Measurements from ENCODE around the gene NHLRC2. TPM values are rescaled to one million over a fixed set of nuclear protein-coding genes. Genes with fewer than 3 reads are reported as not detected.
A peak's percentile ranks its signal among the peaks of the same experiment; 100 is the strongest.

The NHLRC2 gene
- total RNA-seq, 1 donor from 2014 or later, result 47.6 TPM

DNA sequence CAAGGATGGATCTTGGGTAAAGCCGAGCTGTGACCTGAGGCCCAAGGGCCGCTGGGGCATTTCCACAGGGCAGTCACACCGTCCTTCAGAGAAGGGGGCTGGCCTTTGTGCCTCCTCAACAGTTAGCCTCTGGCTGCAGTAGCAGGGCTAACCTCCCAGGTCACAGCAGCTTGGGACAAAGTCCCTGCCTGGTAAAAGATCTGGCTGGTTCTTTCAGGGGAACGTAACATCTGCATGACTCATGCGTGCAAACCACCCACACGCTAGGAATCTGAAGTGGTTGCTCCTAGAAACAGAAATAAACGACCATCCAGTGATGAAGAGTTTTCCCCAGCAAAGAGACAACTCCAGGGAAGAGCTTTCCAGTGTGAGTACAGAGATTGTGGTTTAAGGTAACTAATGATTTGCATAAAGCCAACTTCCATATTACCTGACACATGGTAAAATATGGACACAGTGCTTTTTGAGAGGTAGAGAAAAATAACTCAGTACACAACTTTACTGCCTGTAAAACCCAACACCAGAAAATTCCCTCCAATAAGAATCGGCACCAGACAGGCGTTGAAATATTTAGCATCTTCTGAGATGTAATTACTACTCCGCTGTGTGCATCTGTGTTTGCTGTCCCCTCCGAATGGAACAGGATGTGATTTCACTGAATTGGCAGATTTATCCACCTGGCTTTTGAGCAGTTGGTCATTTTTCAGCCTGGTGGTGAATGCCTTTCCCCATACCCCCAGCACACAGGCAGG, 104.3 kb downstream of the NHLRC2 start:
- Mint-ChIP-seq H3K4me1 (peaks cover 25% of the 10 kb centered on the region), H3K27ac (peak overlapping the region; percentile 59), H3K9me3 (no peaks in the 10 kb centered on the region), H3K4me3 (no peak overlapping the region), H3K27me3 (ENCODE audit: insufficient read depth, low read depth) (peaks cover 2% of the 10 kb centered on the region), H3K36me3 (no peaks in the 10 kb centered on the region)
- no peak overlapping the region for H2AFZ ChIP-seq (replicated peaks)
- H3K79me2 ChIP-seq (ENCODE audit: low read depth), result no peaks in the 10 kb centered on the region
- DNase-seq (ENCODE audit: low spot score), result no peak
- peaks cover 8% of the 10 kb centered on the region for H3K4me1 ChIP-seq
- no peak overlapping the region for H3K27ac ChIP-seq
- no peaks in the 10 kb centered on the region for H3F3A ChIP-seq (ENCODE audit: low read depth)
- no peaks in the 10 kb centered on the region for H3K9me3 ChIP-seq (ENCODE audit: low read depth)
- no peaks in the 10 kb centered on the region for H3K36me3 ChIP-seq
- no peak overlapping the region for H3K9ac ChIP-seq
- H3K27me3 ChIP-seq, result no peaks in the 10 kb centered on the region
- H3K4me3 ChIP-seq, result no peak overlapping the region
- H3K4me2 ChIP-seq, result no peak overlapping the region
- TF ChIP-seq EZH2 (IDR thresholded peaks at IDR 0.05) (no peak), EZH2phosphoT487 (IDR thresholded peaks at IDR 0.05) (no peak)
- TF ChIP-seq, protein P1, sequence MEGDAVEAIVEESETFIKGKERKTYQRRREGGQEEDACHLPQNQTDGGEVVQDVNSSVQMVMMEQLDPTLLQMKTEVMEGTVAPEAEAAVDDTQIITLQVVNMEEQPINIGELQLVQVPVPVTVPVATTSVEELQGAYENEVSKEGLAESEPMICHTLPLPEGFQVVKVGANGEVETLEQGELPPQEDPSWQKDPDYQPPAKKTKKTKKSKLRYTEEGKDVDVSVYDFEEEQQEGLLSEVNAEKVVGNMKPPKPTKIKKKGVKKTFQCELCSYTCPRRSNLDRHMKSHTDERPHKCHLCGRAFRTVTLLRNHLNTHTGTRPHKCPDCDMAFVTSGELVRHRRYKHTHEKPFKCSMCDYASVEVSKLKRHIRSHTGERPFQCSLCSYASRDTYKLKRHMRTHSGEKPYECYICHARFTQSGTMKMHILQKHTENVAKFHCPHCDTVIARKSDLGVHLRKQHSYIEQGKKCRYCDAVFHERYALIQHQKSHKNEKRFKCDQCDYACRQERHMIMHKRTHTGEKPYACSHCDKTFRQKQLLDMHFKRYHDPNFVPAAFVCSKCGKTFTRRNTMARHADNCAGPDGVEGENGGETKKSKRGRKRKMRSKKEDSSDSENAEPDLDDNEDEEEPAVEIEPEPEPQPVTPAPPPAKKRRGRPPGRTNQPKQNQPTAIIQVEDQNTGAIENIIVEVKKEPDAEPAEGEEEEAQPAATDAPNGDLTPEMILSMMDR (IDR thresholded peaks at IDR 0.05), result no peak
- H4K20me1 ChIP-seq (ENCODE audit: low read depth), result no peaks in the 10 kb centered on the region

DNA sequence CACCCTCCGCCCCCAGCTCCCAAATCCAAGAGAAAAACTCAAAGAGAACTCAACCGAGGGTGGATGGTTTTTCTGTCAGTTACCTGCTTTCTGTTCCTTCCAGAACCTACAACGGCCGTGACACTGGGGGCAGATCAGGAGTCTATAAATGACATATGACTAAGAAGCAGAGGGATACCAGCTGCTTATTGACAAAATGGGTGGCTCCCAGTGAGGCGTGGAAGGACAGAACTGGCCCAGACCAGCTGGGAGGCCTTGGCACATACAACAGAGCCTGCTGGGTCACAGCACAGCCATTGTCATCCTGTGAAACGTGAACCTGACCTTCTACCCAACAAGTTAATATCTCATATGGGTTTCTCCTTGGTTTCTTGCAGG, 104.9 kb downstream of the NHLRC2 start:
- H3F3A ChIP-seq (ENCODE audit: low read depth), result no peaks in the 10 kb centered on the region
- H3K4me3 ChIP-seq, result no peak overlapping the region
- no peak for DNase-seq (ENCODE audit: low spot score)
- no peak overlapping the region for H3K4me2 ChIP-seq
- H3K27ac ChIP-seq, result no peak overlapping the region
- H4K20me1 ChIP-seq (ENCODE audit: low read depth), result no peaks in the 10 kb centered on the region
- peaks cover 8% of the 10 kb centered on the region for H3K4me1 ChIP-seq
- Mint-ChIP-seq H3K4me1 (peaks cover 25% of the 10 kb centered on the region), H3K4me3 (no peak overlapping the region), H3K27ac (no peak overlapping the region), H3K9me3 (no peaks in the 10 kb centered on the region), H3K36me3 (no peaks in the 10 kb centered on the region), H3K27me3 (ENCODE audit: insufficient read depth, low read depth) (peaks cover 2% of the 10 kb centered on the region)
- H3K36me3 ChIP-seq, result no peaks in the 10 kb centered on the region
- H3K9ac ChIP-seq, result no peak overlapping the region
- H2AFZ ChIP-seq (replicated peaks), result no peak overlapping the region
- H3K9me3 ChIP-seq (ENCODE audit: low read depth), result no peaks in the 10 kb centered on the region
- no peaks in the 10 kb centered on the region for H3K79me2 ChIP-seq (ENCODE audit: low read depth)
- H3K27me3 ChIP-seq, result no peaks in the 10 kb centered on the region
- TF ChIP-seq EZH2 (IDR thresholded peaks at IDR 0.05) (no peak), EZH2phosphoT487 (IDR thresholded peaks at IDR 0.05) (no peak)
- TF ChIP-seq, protein P1 (IDR thresholded peaks at IDR 0.05), result no peak

DNA sequence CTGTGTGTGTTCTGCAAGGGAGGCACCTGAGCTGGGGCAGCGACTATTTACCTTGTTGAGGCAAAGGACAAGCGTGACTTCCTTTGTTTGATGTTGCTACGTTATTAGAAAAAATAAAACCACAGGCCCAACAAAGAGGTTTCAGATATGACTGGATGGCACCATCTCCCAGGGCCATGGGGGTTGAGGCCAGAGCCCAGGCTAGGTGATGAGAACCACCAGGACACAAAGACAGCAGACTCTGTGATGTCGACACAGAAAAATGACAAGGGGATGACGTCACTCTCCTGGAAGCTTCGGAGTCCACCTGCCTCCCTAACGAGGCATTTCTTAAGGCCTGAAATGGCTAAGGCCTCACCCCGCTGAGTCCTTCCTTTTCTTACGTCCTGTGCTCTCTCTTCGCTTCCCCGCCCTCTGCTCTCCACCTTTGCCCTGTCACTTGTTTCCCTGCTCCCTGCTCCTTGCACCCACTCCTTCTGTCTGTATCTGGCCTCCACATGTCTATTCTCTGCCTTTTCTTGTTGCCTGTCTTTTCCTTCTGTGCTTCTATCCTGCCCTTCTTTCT, 106.2 kb downstream of the NHLRC2 start:
- H3K4me2 ChIP-seq, result no peak overlapping the region
- peak overlapping the region; percentile 52 for H3K27ac Mint-ChIP-seq
- no peaks in the 10 kb centered on the region for H3F3A ChIP-seq (ENCODE audit: low read depth)
- H3K79me2 ChIP-seq (ENCODE audit: low read depth), result no peaks in the 10 kb centered on the region
- H2AFZ ChIP-seq (replicated peaks), result peak overlapping the region; percentile 8
- H4K20me1 ChIP-seq (ENCODE audit: low read depth), result no peaks in the 10 kb centered on the region
- no peak overlapping the region for H3K9ac ChIP-seq
- no peak overlapping the region for H3K4me3 ChIP-seq
- H3K36me3 Mint-ChIP-seq, result no peaks in the 10 kb centered on the region
- H3K27ac ChIP-seq, result no peak overlapping the region
- no peaks in the 10 kb centered on the region for H3K9me3 Mint-ChIP-seq
- no peaks in the 10 kb centered on the region for H3K9me3 ChIP-seq (ENCODE audit: low read depth)
- TF ChIP-seq, protein P1 (IDR thresholded peaks at IDR 0.05), result no peak
- TF ChIP-seq EZH2 (IDR thresholded peaks at IDR 0.05), result no peak
- no peak for TF ChIP-seq EZH2phosphoT487 (IDR thresholded peaks at IDR 0.05)
- H3K4me1 ChIP-seq, result peaks cover 8% of the 10 kb centered on the region
- H3K4me1 Mint-ChIP-seq, result peaks cover 25% of the 10 kb centered on the region
- H3K27me3 Mint-ChIP-seq (ENCODE audit: insufficient read depth, low read depth), result peaks cover 2% of the 10 kb centered on the region
- H3K4me3 Mint-ChIP-seq, result no peak overlapping the region
- no peaks in the 10 kb centered on the region for H3K27me3 ChIP-seq
- no peaks in the 10 kb centered on the region for H3K36me3 ChIP-seq
- DNase-seq (ENCODE audit: low spot score), result peak; percentile 26

Measured in neural progenitor cell (in vitro differentiated cells).